Breast epithelium (tissue), 3 donors: ENCODE measurements around the gene CCDC80.

Experiments
- POLR2A ChIP-seq: fragments of 450-650 bp; IDR thresholded peaks from one replicate; pipeline ENCODE4 v1.6.1; 2016; ENCODE audit warnings: antibody characterized with exemption, mild to moderate bottlenecking, moderate library complexity
- POLR2AphosphoS5 ChIP-seq, 3 donors: sonication (generic); formaldehyde crosslinking; IDR thresholded peaks; one replicate each; pipeline ENCODE4 v1.6.1; 2017; ENCODE audit warnings: antibody characterized with exemption in 3 of 3
- TF ChIP-seq, protein P1 (sequence below), 3 donors: fragments of 450-650 bp; IDR thresholded peaks; one replicate each; pipeline ENCODE4 v1.5.1; 2016 to 2017; ENCODE audit warnings: antibody characterized with exemption in 3 of 3, mild to moderate bottlenecking in 3 of 3, moderate library complexity in 3 of 3

DNA sequence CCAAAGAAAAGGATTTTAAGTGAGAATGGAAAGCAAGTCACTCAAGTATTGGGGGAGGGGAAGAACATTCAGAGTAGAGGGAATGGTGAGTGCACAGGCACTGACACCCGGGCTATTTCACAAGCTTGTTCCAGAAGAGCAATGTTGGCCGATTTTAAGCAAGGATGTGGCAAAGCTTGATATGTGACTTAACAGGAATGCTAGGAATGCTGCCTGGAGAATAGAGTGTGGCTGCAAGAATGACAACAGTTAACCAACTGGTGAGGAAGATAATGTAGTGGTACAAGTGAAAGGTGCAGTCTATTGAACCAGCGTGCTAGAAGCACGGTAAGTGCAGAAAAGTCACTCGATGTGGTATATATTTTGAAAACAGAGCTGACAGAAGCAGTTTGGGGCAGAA lies 6.2 kb upstream of the CCDC80 start:
- TF ChIP-seq, protein P1, sequence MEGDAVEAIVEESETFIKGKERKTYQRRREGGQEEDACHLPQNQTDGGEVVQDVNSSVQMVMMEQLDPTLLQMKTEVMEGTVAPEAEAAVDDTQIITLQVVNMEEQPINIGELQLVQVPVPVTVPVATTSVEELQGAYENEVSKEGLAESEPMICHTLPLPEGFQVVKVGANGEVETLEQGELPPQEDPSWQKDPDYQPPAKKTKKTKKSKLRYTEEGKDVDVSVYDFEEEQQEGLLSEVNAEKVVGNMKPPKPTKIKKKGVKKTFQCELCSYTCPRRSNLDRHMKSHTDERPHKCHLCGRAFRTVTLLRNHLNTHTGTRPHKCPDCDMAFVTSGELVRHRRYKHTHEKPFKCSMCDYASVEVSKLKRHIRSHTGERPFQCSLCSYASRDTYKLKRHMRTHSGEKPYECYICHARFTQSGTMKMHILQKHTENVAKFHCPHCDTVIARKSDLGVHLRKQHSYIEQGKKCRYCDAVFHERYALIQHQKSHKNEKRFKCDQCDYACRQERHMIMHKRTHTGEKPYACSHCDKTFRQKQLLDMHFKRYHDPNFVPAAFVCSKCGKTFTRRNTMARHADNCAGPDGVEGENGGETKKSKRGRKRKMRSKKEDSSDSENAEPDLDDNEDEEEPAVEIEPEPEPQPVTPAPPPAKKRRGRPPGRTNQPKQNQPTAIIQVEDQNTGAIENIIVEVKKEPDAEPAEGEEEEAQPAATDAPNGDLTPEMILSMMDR (IDR thresholded peaks at IDR 0.05) = no peak
- TF ChIP-seq POLR2AphosphoS5 (IDR thresholded peaks at IDR 0.05) (peak in 1 of 3 donors; percentile 23), POLR2A (no peak)
